B cell (primary cell): ENCODE data around the gene SKAP2. TPM values are rescaled to one million over a fixed set of nuclear protein-coding genes. Genes with fewer than 3 reads are reported as not detected.
A peak's percentile ranks its signal among the peaks of the same experiment; 100 is the strongest.

Experiments
- ATAC-seq: fragments of 200-7000 bp; cut with Tn5 transposase; one replicate; pipeline ENCODE4 v1.10.0; 2021; ENCODE audit warnings: low read depth, mild to moderate bottlenecking, moderate number of reproducible peaks, moderate library complexity
- CTCF ChIA-PET: fragments of 350-600 bp; sonication (Branson Sonifier 250); formaldehyde crosslinking; loops from one replicate; lab custom pipeline; 2021; ENCODE audit warnings: antibody characterized with exemption, inconsistent platforms; lab: Charles Lee
- POLR2A ChIA-PET: fragments of 350-600 bp; sonication (Branson Sonifier 250); formaldehyde crosslinking; loops from one replicate; lab custom pipeline; 2021; ENCODE audit warnings: antibody characterized with exemption; lab: Charles Lee
- DNase-seq: peaks from one replicate; pipeline ENCODE4 v3.0.0; 2013
- H2AFZ ChIP-seq: 2 replicates; pipeline ENCODE4 v1.6.1; 2012; ENCODE audit warnings: mild to moderate bottlenecking, low read depth, low read length; ENCODE audit not compliant: insufficient read depth, poor library complexity, severe bottlenecking
- H3K27ac ChIP-seq, 2 donors: 1 replicate in 1 of 2; 2 replicates in 1 of 2; pipeline ENCODE4 v1.5.1; 2012 to 2013; ENCODE audit warnings: low read length in 2 of 2, mild to moderate bottlenecking in 2 of 2, moderate library complexity in 1 of 2
- H3K27me3 ChIP-seq, 4 experiments: fragments of 200-600 bp in 1 of 4; sonication (generic) in 1 of 4; replicated peaks in 1 of 4; 1 replicate in 2 of 4; 2 replicates in 2 of 4; pipeline versions ENCODE4 v1.6.1 to v1.7.0; 2013 to 2016; ENCODE audit warnings: low read length in 3 of 4, mild to moderate bottlenecking in 2 of 4, mixed read lengths in 1 of 4, moderate library complexity in 1 of 4; ENCODE audit not compliant: insufficient read depth in 4 of 4, control insufficient read depth in 3 of 4; ENCODE audit errors: control extremely low read depth in 1 of 4
- H3K36me3 ChIP-seq, 2 experiments: replicated peaks in 1 of 2; 1 replicate in 1 of 2; 2 replicates in 1 of 2; pipeline versions ENCODE4 v1.6.1 to v1.7.1; 2013; ENCODE audit warnings: low read length in 1 of 2; ENCODE audit not compliant: insufficient read depth in 2 of 2, control insufficient read depth in 1 of 2; ENCODE audit errors: control extremely low read depth in 1 of 2, extremely low read depth in 1 of 2
- H3K4me1 ChIP-seq, 2 donors: fragments of 200-600 bp in 1 of 2; sonication (generic) in 1 of 2; 1 replicate in 1 of 2; 2 replicates in 1 of 2; pipeline versions ENCODE4 v1.5.1 to v1.6.1; 2013 to 2017; ENCODE audit warnings: low read length in 2 of 2; ENCODE audit not compliant: control insufficient read depth in 2 of 2, insufficient read depth in 2 of 2
- H3K4me2 ChIP-seq: replicated peaks from 2 replicates; pipeline ENCODE3; 2012; ENCODE audit warnings: mild to moderate bottlenecking, low read depth, low read length; ENCODE audit not compliant: poor library complexity, severe bottlenecking
- H3K4me3 ChIP-seq, 5 experiments: fragments of 200-600 bp in 1 of 5; sonication (generic) in 1 of 5; 1 replicate in 3 of 5; 2 replicates in 2 of 5; pipeline versions ENCODE4 v1.5.1 to v1.7.0; 2011 to 2016; ENCODE audit warnings: low read length in 4 of 5, mild to moderate bottlenecking in 4 of 5, low read depth in 2 of 5, control low read depth in 1 of 5, moderate library complexity in 1 of 5; ENCODE audit not compliant: insufficient read depth in 1 of 5; ENCODE audit errors: control extremely low read depth in 1 of 5, extremely low read depth in 1 of 5
- H3K79me2 ChIP-seq: fragments of 200-600 bp; sonication (generic); one replicate; pipeline ENCODE4 v1.6.0; 2016; ENCODE audit warnings: low read length; ENCODE audit not compliant: control insufficient read depth, insufficient read depth
- H3K9ac ChIP-seq: fragments of 200-600 bp; sonication (generic); 2 replicates; pipeline ENCODE4 v1.6.1; 2017; ENCODE audit warnings: mild to moderate bottlenecking, low read length, moderate library complexity
- H3K9me3 ChIP-seq, 3 donors: one replicate each; pipeline versions ENCODE4 v1.6.1 to v1.7.1; 2013; ENCODE audit warnings: low read length in 2 of 3; ENCODE audit not compliant: control insufficient read depth in 2 of 3, insufficient read depth in 1 of 3; ENCODE audit errors: control extremely low read depth in 1 of 3
- H4K20me1 ChIP-seq: 2 replicates; pipeline ENCODE4 v1.6.0; 2012; ENCODE audit warnings: mild to moderate bottlenecking, low read length; ENCODE audit not compliant: insufficient read depth, control insufficient read depth, poor library complexity, severe bottlenecking
- H3K27ac Mint-ChIP-seq: one replicate; pipeline ENCODE4 v1.8.0; 2021; ENCODE audit warnings: mixed read lengths
- H3K27me3 Mint-ChIP-seq: one replicate; pipeline ENCODE4 v1.8.0; 2021; ENCODE audit warnings: mixed read lengths
- H3K4me1 Mint-ChIP-seq: one replicate; pipeline ENCODE4 v1.8.0; 2021; ENCODE audit warnings: mixed read lengths
- H3K4me3 Mint-ChIP-seq: one replicate; pipeline ENCODE4 v1.8.0; 2021; ENCODE audit warnings: mixed read lengths
- H3K9me3 Mint-ChIP-seq: one replicate; pipeline ENCODE4 v1.8.0; 2022; ENCODE audit warnings: mixed read lengths; ENCODE audit not compliant: insufficient read depth
- CTCF ChIP-seq: fragments of 200-600 bp; IDR thresholded peaks from one replicate; pipeline ENCODE4 v1.8.0; 2022; ENCODE audit warnings: antibody characterized with exemption, mild to moderate bottlenecking
- EZH2 ChIP-seq: IDR thresholded peaks from 2 replicates; pipeline ENCODE4 v1.6.1; 2012; ENCODE audit warnings: borderline replicate concordance, low read depth, mild to moderate bottlenecking, moderate library complexity, low read length; ENCODE audit not compliant: insufficient read depth, poor library complexity, severe bottlenecking
- WGBS: methylation state at CpG from one replicate; pipeline ENCODE4 v1.1.5; 2013; ENCODE audit warnings: missing lambda C conversion rate; ENCODE audit not compliant: insufficient coverage; 5-methylcytosine and 5-hydroxymethylcytosine counted together
- intact Hi-C: fragments of 100-400 bp; cut with micrococcal nuclease; formaldehyde crosslinking; loops from one replicate; pipeline ENCODE4 v1.10.0; 2022
- polyA plus RNA-seq: library from polyadenylated mRNA; depleted of rRNA; stranded (reverse); fragments of >200 nt; gene quantifications from 2 replicates; pipeline ENCODE4 v1.2.3, GENCODE V29; 2012
- total RNA-seq, 2 donors: library from RNA; stranded (reverse); fragments of 120-200 nt in 1 of 2; gene quantifications; 1 replicate in 1 of 2; 2 replicates in 1 of 2; pipeline versions ENCODE4 v1.2.3 to v1.2.4, GENCODE V29; 2013 to 2022

The SKAP2 gene
- total and polyA plus RNA-seq, 2 donors (not counting 1 experiment from before 2014, with no cell fraction given): 12.8 to 58.4 TPM

GRCh38 chr7:26857170-26857505, 7.3 kb downstream of the SKAP2 start:
- H3K27ac ChIP-seq: peak overlapping the region; percentile 31 to 38
- H3K79me2 ChIP-seq: peaks cover 78% of the 10 kb centered on the region
- no peaks in the 10 kb centered on the region for H3K9me3 ChIP-seq
- intact Hi-C loops: loop anchor here (5.0 to 10.0 kb wide), 2 partner anchors 175 to 992 kb away; no protein-coding TSS in a partner anchor
- peaks cover 47% of the 10 kb centered on the region for H3K4me1 Mint-ChIP-seq
- peaks cover 1 to 11% of the 10 kb centered on the region in 2 experiments for H3K36me3 ChIP-seq
- H3K27ac Mint-ChIP-seq: peak overlapping the region; percentile 87
- TF ChIP-seq EZH2: no peak
- TF ChIP-seq CTCF: no peak
- DNase-seq (no peak), ATAC-seq (no peak)
- peak overlapping the region; percentile 51 for H3K9ac ChIP-seq
- H2AFZ ChIP-seq: peak overlapping the region; percentile 49
- 19% methylated on average over 2 of the region's 4 CpGs for WGBS
- H4K20me1 ChIP-seq: peaks cover 3% of the 10 kb centered on the region
- H3K4me3 ChIP-seq: peak overlapping the region in 4 of 5 experiments; percentile 19 to 62 (median 36)
- ChIA-PET POLR2A (no interaction called here), CTCF (interaction anchor here (0.7 to 1.8 kb wide), 3 partner anchors 9 to 304 kb away, joined by 3 to 9 read pairs (median 4); no protein-coding TSS in a partner anchor)
- peaks cover 22 to 34% of the 10 kb centered on the region in 2 donors for H3K4me1 ChIP-seq
- H3K27me3 Mint-ChIP-seq: no peaks in the 10 kb centered on the region
- peak overlapping the region; percentile 90 for H3K4me3 Mint-ChIP-seq
- H3K4me2 ChIP-seq: peak overlapping the region; percentile 79
- H3K9me3 Mint-ChIP-seq: no peaks in the 10 kb centered on the region
- H3K27me3 ChIP-seq: no peaks in the 10 kb centered on the region

- peaks cover 45% of the 10 kb centered on the region for H3K4me1 Mint-ChIP-seq
These were observed 8.0 kb downstream of the SKAP2 start for GRCh38 chr7:26856176-26856985.

More at GRCh38 chr7:26856176-26856985, 8.0 kb downstream of the SKAP2 start:
- Histone ChIP-seq H3K36me3 (peaks cover 3 to 12% of the 10 kb centered on the region in 2 experiments), H4K20me1 (peaks cover 3% of the 10 kb centered on the region), H3K9ac (no peak overlapping the region), H3K27me3 (no peaks in the 10 kb centered on the region), H3K4me3 (no peak overlapping the region), H3K4me1 (peaks cover 22 to 34% of the 10 kb centered on the region in 2 donors), H3K27ac (no peak overlapping the region), H3K4me2 (peak overlapping the region; percentile 79), H2AFZ (no peak overlapping the region), H3K9me3 (no peaks in the 10 kb centered on the region), H3K79me2 (peaks cover 71% of the 10 kb centered on the region)
- H3K27ac Mint-ChIP-seq: no peak overlapping the region
- intact Hi-C loops: loop anchor here (5.0 to 10.0 kb wide), 2 partner anchors 174 to 992 kb away; no protein-coding TSS in a partner anchor
- DNase-seq (peak; percentile 11), ATAC-seq (no peak)
- peak overlapping the region; percentile 67 for H3K4me3 Mint-ChIP-seq
- no peak for TF ChIP-seq CTCF
- TF ChIP-seq EZH2: no peak
- WGBS: no CpG with 5 or more reads among the region's 3 CpGs
- H3K27me3 Mint-ChIP-seq: no peaks in the 10 kb centered on the region
- CTCF ChIA-PET: interaction anchor here (1.6 to 4.6 kb wide), 5 partner anchors 7 to 487 kb away, joined by 6 to 24 read pairs (median 8); partner anchors contain the start of genes HOXA5 and SKAP2
- POLR2A ChIA-PET: no interaction called here
- no peaks in the 10 kb centered on the region for H3K9me3 Mint-ChIP-seq
